GM19397 (cell line): ENCODE data around the gene EFNA1.
"Not testable (repeated sequence)": the region's sequence is repeated elsewhere in the genome, so short reads cannot be mapped to it uniquely, and the experiment has no call there.

Source experiments
- ATAC-seq: cut with Tn5 transposase; IDR thresholded peaks from one replicate; pipeline ENCODE4 v1.9.1; 2021; ENCODE audit warnings: mild to moderate bottlenecking, moderate library complexity; ENCODE audit not compliant: unreplicated experiment

The EFNA1 gene

GRCh38 chr1:155141749-155142148, 14.1 kb downstream of the EFNA1 start:
- no peak for ATAC-seq

- ATAC-seq = no peak
These were observed 17.8 kb downstream of the EFNA1 start for GRCh38 chr1:155145491-155145890.

GRCh38 chr1:155155996-155156643, 28.4 kb downstream of the EFNA1 start:
- ATAC-seq = not testable (repeated sequence)

GRCh38 chr1:155158991-155159390, 31.3 kb downstream of the EFNA1 start:
- no peak for ATAC-seq

- ATAC-seq = no peak
These were observed 32.5 kb downstream of the EFNA1 start for GRCh38 chr1:155160128-155160527.

GRCh38 chr1:155162631-155163030, 35.0 kb downstream of the EFNA1 start:
- not testable (repeated sequence) for ATAC-seq

GRCh38 chr1:155163785-155164184, 36.1 kb downstream of the EFNA1 start:
- ATAC-seq = not testable (repeated sequence)

- not testable (repeated sequence) for ATAC-seq
These were observed 36.9 kb downstream of the EFNA1 start for GRCh38 chr1:155164625-155165024.

- no peak for ATAC-seq
These were observed 38.4 kb downstream of the EFNA1 start for GRCh38 chr1:155166051-155166470.

GRCh38 chr1:155166471-155167165, 38.9 kb downstream of the EFNA1 start:
- ATAC-seq = no peak

GRCh38 chr1:155167166-155168104, 39.8 kb downstream of the EFNA1 start:
- ATAC-seq = no peak

- not testable (repeated sequence) for ATAC-seq
These were observed 40.4 kb downstream of the EFNA1 start for GRCh38 chr1:155168105-155168445.

GRCh38 chr1:155168456-155169210, 41.0 kb downstream of the EFNA1 start:
- no peak for ATAC-seq

GRCh38 chr1:155169541-155169940, 41.9 kb downstream of the EFNA1 start:
- ATAC-seq = no peak

GRCh38 chr1:155170101-155170785, 42.6 kb downstream of the EFNA1 start:
- ATAC-seq = no peak

GRCh38 chr1:155170806-155171205, 43.1 kb downstream of the EFNA1 start:
- ATAC-seq = no peak

- ATAC-seq = no peak
These were observed 44.4 kb downstream of the EFNA1 start for GRCh38 chr1:155171836-155172731.

GRCh38 chr1:155172732-155173477, 45.2 kb downstream of the EFNA1 start, which contains the start of gene KRTCAP2:
KRTCAP2 (minus strand) TSS chr1:155173304; CDS start chr1:155173224, 80 bp downstream.
- ATAC-seq = peak; percentile 78
